Measurements from ENCODE around the gene TRMT6.

DNA sequence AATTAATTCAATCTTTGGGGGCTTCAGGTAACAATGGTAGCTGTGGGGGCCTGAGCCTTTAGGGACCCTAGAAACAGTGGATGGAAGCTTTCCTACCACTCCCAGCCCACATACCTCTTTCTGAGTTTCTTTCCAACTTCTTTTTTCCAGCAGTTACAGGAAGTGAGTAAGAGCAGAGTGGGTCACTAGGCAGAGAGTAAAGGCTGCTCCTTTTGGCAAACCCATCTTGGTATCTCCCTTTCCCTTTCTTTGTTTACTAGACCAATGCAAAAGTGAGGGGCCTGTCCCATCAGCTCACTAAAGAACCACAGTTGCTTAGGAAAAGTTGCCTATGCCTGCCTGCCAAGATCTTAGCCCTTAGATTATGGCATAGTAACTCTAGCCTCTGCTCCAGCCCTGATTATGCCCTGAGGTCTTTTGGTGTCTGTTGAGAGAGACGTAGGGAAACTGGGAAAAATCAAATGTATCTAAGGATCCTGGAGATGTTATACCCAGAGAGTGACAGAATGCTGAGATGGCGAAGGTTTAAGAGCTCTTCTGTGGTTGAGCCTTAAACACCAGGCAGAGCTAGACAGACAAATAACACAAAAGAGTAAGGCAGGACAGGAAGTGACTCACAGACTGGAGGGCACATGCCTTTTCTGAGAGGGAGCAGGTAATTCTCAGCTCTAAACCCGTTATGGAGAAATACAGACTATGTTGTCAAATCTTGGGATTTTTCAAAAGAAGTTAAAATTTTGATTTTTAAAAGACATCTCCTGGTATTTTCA lies 31.3 kb downstream of the TRMT6 start:
- TF ChIP-seq ZBED1 (IDR thresholded peaks at IDR 0.05; ENCODE audit: borderline replicate concordance) = no peak
- no peak for TF ChIP-seq HDAC2 (IDR thresholded peaks at IDR 0.05)
- no peak for TF ChIP-seq MTA3 (IDR thresholded peaks at IDR 0.05; ENCODE audit: borderline replicate concordance, low read length)
- TF ChIP-seq BRCA1 (IDR thresholded peaks at IDR 0.05; ENCODE audit: low read depth, low read length) = no peak
- no peak for TF ChIP-seq SMC3 (IDR thresholded peaks at IDR 0.05; ENCODE audit: borderline replicate concordance, low read length)
- TF ChIP-seq SMAD1 (IDR thresholded peaks at IDR 0.05; ENCODE audit: low read depth, partially characterized antibody) = no peak

All from GM12878 (cell line).